ENCODE results near the gene PEX12.
"Not testable (repeated sequence)": the region's sequence is repeated elsewhere in the genome, so short reads cannot be mapped to it uniquely, and the experiment has no call there.

Gene PEX12

GRCh38 chr17:35535406-35535805 lies 43.0 kb downstream of the PEX12 start:
- not testable (repeated sequence) for DNase-seq

- no peak for DNase-seq
Measured at GRCh38 chr17:35534576-35535093, 43.7 kb downstream of the PEX12 start.

GRCh38 chr17:35531160-35531559 lies 47.2 kb downstream of the PEX12 start:
- no peak for DNase-seq

- no peak for DNase-seq
Measured at GRCh38 chr17:35529866-35530265, 48.5 kb downstream of the PEX12 start.

GRCh38 chr17:35529326-35529725 lies 49.0 kb downstream of the PEX12 start:
- not testable (repeated sequence) for DNase-seq
